ENCODE measurements around the gene LMF1.

LMF1 gene

DNA sequence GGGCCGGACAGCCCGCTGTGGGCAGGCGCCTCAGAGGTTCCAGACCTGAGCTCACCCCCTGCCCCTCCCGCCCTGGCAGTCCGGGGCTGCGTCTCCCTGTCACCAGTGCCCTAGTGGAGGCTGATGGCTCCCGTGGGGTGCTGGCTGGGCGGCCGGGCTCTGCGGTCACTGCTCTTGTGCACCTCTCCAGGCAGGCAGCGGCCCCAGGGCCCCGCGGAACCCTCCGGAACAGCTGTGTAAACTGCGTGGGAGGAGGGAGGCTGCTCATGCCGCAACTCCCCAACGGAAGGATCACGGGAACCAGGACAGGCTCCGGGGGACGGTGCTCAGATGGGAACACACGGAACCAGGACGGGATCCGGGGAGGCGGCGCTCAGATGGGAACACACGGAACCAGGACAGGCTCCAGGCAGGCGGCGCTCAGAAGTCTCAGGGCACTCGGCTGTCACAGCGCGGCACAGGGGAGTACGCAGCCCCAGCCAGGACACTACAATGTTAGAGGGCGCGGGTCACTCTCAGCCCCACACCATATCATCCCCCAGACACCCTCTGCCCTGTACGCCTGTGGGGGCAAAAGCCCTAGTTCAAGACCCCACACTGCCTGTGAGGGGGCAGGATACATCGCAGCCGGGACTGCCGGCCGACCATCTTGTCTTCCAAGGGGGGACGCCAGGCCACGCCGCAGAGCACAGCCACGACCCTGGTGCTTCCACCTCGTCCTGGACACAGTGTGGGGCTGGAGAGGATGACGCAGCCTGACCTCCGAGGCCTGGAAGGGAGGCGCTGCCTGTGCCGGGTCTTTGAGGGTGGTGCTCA lies 96.2 kb downstream of the LMF1 start:
- Histone ChIP-seq H3K36me3 (ENCODE audit: control insufficient read depth, insufficient read depth, low read length) (peaks cover 33% of the 10 kb centered on the region), H3K4me3 (ENCODE audit: insufficient read depth, low read depth, low read length, poor library complexity, severe bottlenecking) (no peak overlapping the region), H3K9me3 (ENCODE audit: control insufficient read depth, low read length) (no peaks in the 10 kb centered on the region), H3K27me3 (replicated peaks; ENCODE audit: control insufficient read depth, insufficient read depth, low read length, poor library complexity, severe bottlenecking) (no peaks in the 10 kb centered on the region), H3K4me1 (ENCODE audit: control insufficient read depth, insufficient read depth, low read length, poor library complexity, severe bottlenecking) (no peaks in the 10 kb centered on the region), H3K27ac (ENCODE audit: insufficient read depth, low read length, poor library complexity, severe bottlenecking) (no peak overlapping the region)
- no peak for DNase-seq

DNA sequence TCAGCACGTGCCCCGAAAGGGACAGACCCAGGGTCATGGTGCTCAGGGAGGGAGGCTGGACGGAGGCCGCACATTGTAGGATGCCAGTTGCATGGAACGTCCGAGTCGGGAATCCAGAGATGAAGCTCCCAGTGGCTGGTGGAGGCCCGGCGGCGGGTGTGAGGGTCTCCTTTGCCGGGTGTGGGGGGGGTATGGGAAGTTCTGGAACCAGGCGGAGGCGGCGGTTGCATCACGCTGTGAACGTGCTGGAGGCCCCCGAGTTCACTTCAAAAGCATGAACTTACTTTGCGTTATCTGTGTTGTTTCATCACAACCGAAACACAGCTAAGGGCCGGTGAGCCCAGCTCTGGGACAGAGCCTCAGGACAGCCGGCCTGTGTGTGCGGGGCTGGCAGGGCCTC lies 96.9 kb downstream of the LMF1 start:
- H3K4me3 ChIP-seq (ENCODE audit: insufficient read depth, low read depth, low read length, poor library complexity, severe bottlenecking): no peak overlapping the region
- DNase-seq: no peak
- no peaks in the 10 kb centered on the region for H3K27me3 ChIP-seq (replicated peaks; ENCODE audit: control insufficient read depth, insufficient read depth, low read length, poor library complexity, severe bottlenecking)
- H3K4me1 ChIP-seq (ENCODE audit: control insufficient read depth, insufficient read depth, low read length, poor library complexity, severe bottlenecking): no peaks in the 10 kb centered on the region
- peaks cover 40% of the 10 kb centered on the region for H3K36me3 ChIP-seq (ENCODE audit: control insufficient read depth, insufficient read depth, low read length)
- H3K9me3 ChIP-seq (ENCODE audit: control insufficient read depth, low read length): no peaks in the 10 kb centered on the region
- H3K27ac ChIP-seq (ENCODE audit: insufficient read depth, low read length, poor library complexity, severe bottlenecking): no peak overlapping the region

DNA sequence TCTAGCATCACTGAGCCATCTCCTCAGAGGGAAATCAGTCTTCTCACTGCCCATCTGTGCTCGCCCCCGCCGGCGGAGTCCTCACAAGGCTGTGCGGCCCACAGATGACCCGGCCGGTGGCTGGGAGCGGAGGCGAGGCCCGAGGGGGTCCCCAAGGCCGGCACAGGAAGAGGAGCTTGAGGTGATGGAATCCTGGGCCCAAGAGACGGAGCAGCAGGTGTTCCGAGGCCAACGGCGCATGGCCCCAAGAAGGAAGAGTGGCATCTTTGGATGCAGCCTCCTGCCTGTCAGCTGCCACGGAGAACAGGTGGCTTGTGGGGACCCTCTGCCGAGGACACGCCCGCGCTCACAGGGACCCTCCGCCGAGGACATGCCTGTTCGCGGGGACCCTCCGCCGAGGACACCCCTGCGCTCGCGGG lies 97.5 kb downstream of the LMF1 start:
- peaks cover 41% of the 10 kb centered on the region for H3K36me3 ChIP-seq (ENCODE audit: control insufficient read depth, insufficient read depth, low read length)
- DNase-seq: no peak

DNA sequence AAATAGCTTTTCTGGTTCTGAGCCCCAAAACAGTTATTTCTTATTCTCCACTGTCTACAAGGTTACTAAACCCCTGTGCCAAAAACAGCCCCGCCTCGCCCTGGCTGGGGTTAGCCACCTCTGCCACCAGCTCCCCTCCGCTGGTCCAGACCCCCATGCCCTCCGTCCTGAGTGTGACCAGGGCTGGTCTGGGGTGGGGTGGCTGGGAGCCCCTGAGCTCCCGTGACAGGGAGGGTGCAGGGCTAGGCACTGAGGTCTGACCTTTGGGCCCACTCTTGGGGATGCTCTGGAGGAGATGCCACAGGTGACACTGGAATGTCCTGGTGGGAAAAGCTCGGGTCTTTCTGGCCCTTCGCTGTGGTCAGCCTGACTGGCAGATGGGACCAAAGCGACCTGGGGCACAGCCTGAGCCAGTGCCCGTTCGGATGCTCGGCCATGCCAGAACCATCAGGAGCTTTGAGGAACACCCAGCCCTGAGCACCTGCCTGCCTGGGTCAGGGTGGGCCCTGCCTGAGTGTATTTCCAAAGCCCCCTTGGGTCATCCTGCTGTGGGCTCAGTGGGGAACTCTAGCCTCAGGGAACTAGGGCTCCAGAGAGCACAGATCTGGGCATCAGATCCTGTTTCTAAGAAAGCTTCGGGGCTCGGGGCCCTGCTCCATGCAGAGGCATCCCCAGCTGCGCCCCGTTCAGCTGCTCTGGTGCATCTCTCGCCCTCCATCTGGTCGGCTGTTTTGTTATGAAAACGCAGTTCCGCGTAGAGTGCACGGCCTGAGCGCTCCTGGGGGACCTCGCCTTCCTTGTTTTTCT lies 98.1 kb downstream of the LMF1 start:
- Histone ChIP-seq H3K4me3 (ENCODE audit: insufficient read depth, low read depth, low read length, poor library complexity, severe bottlenecking) (no peak overlapping the region), H3K27ac (ENCODE audit: insufficient read depth, low read length, poor library complexity, severe bottlenecking) (no peak overlapping the region), H3K27me3 (replicated peaks; ENCODE audit: control insufficient read depth, insufficient read depth, low read length, poor library complexity, severe bottlenecking) (no peaks in the 10 kb centered on the region), H3K4me1 (ENCODE audit: control insufficient read depth, insufficient read depth, low read length, poor library complexity, severe bottlenecking) (no peaks in the 10 kb centered on the region), H3K9me3 (ENCODE audit: control insufficient read depth, low read length) (no peaks in the 10 kb centered on the region), H3K36me3 (ENCODE audit: control insufficient read depth, insufficient read depth, low read length) (peaks cover 41% of the 10 kb centered on the region)
- DNase-seq: no peak

More for the DNA sequence above, 97.5 kb downstream of the LMF1 start:
- Histone ChIP-seq H3K4me1 (ENCODE audit: control insufficient read depth, insufficient read depth, low read length, poor library complexity, severe bottlenecking) (no peaks in the 10 kb centered on the region), H3K27ac (ENCODE audit: insufficient read depth, low read length, poor library complexity, severe bottlenecking) (no peak overlapping the region), H3K4me3 (ENCODE audit: insufficient read depth, low read depth, low read length, poor library complexity, severe bottlenecking) (no peak overlapping the region), H3K27me3 (replicated peaks; ENCODE audit: control insufficient read depth, insufficient read depth, low read length, poor library complexity, severe bottlenecking) (no peaks in the 10 kb centered on the region), H3K9me3 (ENCODE audit: control insufficient read depth, low read length) (no peaks in the 10 kb centered on the region)

DNA sequence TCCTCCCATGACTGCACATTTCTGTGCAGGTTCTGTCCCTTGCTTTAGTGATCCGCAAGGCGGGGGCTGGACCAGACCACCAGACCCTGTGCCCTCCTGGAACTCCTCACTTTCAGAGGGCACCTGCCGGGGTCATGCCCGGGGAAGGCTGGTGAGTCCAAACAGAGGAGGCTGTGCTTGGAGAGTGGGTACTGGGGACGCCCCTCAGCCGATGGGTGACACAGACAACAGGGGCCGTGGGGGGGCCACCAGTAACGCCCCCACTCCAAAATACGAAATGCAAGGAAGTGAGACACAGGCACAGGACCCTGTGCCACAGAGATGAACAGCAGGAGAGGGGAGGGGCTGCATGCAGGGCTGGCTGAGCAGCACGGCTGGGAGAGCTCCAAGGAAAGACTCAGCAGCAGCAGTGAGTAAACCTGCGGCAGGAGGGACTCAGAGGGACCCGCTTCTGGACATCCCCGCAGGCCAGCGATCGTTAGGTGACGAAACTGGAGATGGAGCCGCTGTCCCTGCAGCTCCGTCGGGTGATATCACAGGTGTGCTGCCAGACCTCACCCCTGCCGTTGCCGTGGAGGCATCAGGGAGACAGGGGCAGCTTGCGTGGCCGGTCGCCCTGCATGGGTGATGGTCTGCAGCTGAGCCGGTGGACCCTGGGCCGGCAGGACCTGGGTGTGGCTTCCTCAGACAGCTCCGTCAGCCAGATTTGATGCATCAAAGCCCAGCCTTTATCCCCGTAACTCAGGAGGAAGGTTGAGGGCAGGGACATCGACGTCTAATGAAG lies 99.0 kb downstream of the LMF1 start:
- H3K36me3 ChIP-seq (ENCODE audit: control insufficient read depth, insufficient read depth, low read length): peaks cover 46% of the 10 kb centered on the region
- H3K27ac ChIP-seq (ENCODE audit: insufficient read depth, low read length, poor library complexity, severe bottlenecking): no peak overlapping the region
- no peak for DNase-seq
- no peaks in the 10 kb centered on the region for H3K4me1 ChIP-seq (ENCODE audit: control insufficient read depth, insufficient read depth, low read length, poor library complexity, severe bottlenecking)
- no peaks in the 10 kb centered on the region for H3K9me3 ChIP-seq (ENCODE audit: control insufficient read depth, low read length)
- no peaks in the 10 kb centered on the region for H3K27me3 ChIP-seq (replicated peaks; ENCODE audit: control insufficient read depth, insufficient read depth, low read length, poor library complexity, severe bottlenecking)
- H3K4me3 ChIP-seq (ENCODE audit: insufficient read depth, low read depth, low read length, poor library complexity, severe bottlenecking): no peak overlapping the region

DNA sequence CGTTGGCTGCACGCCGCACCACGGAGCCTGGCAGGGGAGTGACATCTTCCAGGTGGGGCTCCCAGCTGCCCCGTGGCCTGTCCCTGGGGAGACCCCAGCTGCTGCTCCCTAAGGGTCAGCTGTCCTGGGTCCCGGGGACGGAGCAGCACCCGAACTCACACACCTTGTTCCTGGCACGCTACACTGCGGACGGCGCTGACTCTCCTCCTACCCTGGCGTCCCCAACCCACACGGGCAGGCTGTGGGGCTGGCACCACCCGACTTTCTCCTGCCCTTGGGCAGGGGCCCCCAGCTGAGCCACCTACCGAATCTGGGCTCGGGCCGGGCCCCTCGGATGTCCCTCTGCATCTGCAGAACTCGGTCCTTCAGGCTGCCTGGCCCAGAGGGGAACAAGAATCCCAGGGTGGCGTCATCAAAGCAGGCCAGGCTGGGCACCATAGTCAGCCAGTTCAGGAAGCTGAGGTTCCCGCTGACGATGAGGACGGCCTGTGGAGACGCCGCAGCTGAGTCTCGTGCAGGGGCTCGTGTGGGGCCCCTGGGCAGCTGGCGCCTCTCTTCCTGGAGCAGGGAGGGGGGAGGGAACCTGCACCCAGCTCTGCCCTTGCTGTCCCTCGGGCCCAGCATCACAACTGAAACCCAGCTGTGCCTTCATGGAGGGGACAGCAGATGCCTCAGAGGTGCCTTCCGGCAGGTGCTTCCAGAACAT lies 99.8 kb downstream of the LMF1 start:
- no peak for DNase-seq
- Histone ChIP-seq H3K27me3 (replicated peaks; ENCODE audit: control insufficient read depth, insufficient read depth, low read length, poor library complexity, severe bottlenecking) (no peaks in the 10 kb centered on the region), H3K9me3 (ENCODE audit: control insufficient read depth, low read length) (no peaks in the 10 kb centered on the region), H3K36me3 (ENCODE audit: control insufficient read depth, insufficient read depth, low read length) (peaks cover 40% of the 10 kb centered on the region), H3K4me3 (ENCODE audit: insufficient read depth, low read depth, low read length, poor library complexity, severe bottlenecking) (no peak overlapping the region), H3K4me1 (ENCODE audit: control insufficient read depth, insufficient read depth, low read length, poor library complexity, severe bottlenecking) (no peaks in the 10 kb centered on the region), H3K27ac (ENCODE audit: insufficient read depth, low read length, poor library complexity, severe bottlenecking) (no peak overlapping the region)

DNA sequence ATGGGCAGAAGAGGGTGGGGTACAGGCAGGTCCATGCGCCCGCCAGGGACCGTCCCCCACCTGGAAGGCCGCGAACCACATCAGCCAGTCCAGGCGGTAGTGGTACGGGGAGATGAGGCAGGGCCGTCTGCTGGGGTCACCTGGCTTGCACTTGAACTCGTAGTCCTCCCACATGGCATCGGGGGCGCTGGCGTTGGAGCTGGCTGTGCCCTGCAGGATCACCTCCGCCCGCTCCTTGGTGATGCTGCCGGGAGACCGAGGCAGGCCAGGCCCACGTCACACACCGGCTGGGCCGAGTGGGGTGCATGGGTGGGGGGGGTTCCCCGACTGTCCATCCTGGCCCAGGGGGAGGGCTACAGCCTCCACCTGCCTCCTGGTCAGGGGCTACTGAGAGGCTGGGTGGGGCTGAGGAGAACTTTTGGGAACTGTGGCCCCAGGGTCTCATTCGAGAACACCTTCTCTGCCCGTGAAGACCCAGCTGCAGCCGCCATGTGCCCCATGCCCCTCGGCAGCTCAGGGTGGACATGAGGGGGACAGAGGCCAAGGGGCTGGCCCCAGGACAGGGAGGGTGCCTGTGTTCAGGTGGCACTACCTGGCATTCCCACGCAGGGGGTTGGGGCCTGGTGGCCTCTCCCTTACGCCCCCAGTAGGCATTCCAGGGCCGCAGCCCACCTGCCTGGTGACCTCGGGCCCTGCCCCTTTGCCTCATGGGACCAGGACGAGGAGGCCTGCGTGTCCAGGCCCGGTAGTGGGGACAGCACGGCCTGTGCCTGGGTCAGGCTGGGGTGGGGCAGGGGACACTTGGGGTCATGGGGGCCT lies 100.8 kb downstream of the LMF1 start:
- H3K4me3 ChIP-seq (ENCODE audit: insufficient read depth, low read depth, low read length, poor library complexity, severe bottlenecking): no peak overlapping the region
- H3K27me3 ChIP-seq (replicated peaks; ENCODE audit: control insufficient read depth, insufficient read depth, low read length, poor library complexity, severe bottlenecking): no peaks in the 10 kb centered on the region
- no peaks in the 10 kb centered on the region for H3K9me3 ChIP-seq (ENCODE audit: control insufficient read depth, low read length)
- no peak for DNase-seq
- H3K36me3 ChIP-seq (ENCODE audit: control insufficient read depth, insufficient read depth, low read length): peaks cover 34% of the 10 kb centered on the region
- no peaks in the 10 kb centered on the region for H3K4me1 ChIP-seq (ENCODE audit: control insufficient read depth, insufficient read depth, low read length, poor library complexity, severe bottlenecking)
- H3K27ac ChIP-seq (ENCODE audit: insufficient read depth, low read length, poor library complexity, severe bottlenecking): no peak overlapping the region

GRCh38 chr16:868846-869822 lies 101.7 kb downstream of the LMF1 start:
- H3K4me3 ChIP-seq (ENCODE audit: insufficient read depth, low read depth, low read length, poor library complexity, severe bottlenecking): no peak overlapping the region
- peaks cover 30% of the 10 kb centered on the region for H3K36me3 ChIP-seq (ENCODE audit: control insufficient read depth, insufficient read depth, low read length)
- H3K27ac ChIP-seq (ENCODE audit: insufficient read depth, low read length, poor library complexity, severe bottlenecking): no peak overlapping the region
- H3K4me1 ChIP-seq (ENCODE audit: control insufficient read depth, insufficient read depth, low read length, poor library complexity, severe bottlenecking): no peaks in the 10 kb centered on the region
- no peak for DNase-seq
- H3K9me3 ChIP-seq (ENCODE audit: control insufficient read depth, low read length): no peaks in the 10 kb centered on the region
- no peaks in the 10 kb centered on the region for H3K27me3 ChIP-seq (replicated peaks; ENCODE audit: control insufficient read depth, insufficient read depth, low read length, poor library complexity, severe bottlenecking)
